SK-N-SH treated with all-trans-retinoic acid at 6 μM for 48 hours (cell line): Measurements from ENCODE around the gene TXNRD3.

Experiments used
- ATAC-seq: fragments of 200-7000 bp; cut with Tn5 transposase; 3 replicates; pipeline ENCODE4 v1.9.1; 2020; ENCODE audit warnings: mild to moderate bottlenecking, moderate library complexity
- ARNTL ChIP-seq: fragments of 450-650 bp; formaldehyde crosslinking; IDR thresholded peaks from 2 replicates; pipeline ENCODE4 v1.5.0; 2020; ENCODE audit warnings: low read depth, mild to moderate bottlenecking, moderate library complexity, borderline replicate concordance
- BACH2 ChIP-seq: fragments of 250-450 bp; sonication (Bioruptor Pico); IDR thresholded peaks from 2 replicates; pipeline ENCODE4 v1.9.0; 2021; ENCODE audit warnings: mild to moderate bottlenecking, borderline replicate concordance
- ESRRG ChIP-seq: fragments of 250-450 bp; sonication (Bioruptor Pico); IDR thresholded peaks from 2 replicates; pipeline ENCODE4 v1.6.1; 2021; ENCODE audit warnings: mild to moderate bottlenecking
- GLIS3 ChIP-seq: fragments of 250-450 bp; sonication (Bioruptor Pico); IDR thresholded peaks from 2 replicates; pipeline ENCODE4 v1.5.0; 2020; ENCODE audit warnings: mild to moderate bottlenecking, moderate library complexity
- ISL1 ChIP-seq: fragments of 250-450 bp; sonication (Bioruptor Pico); IDR thresholded peaks from 2 replicates; pipeline ENCODE4 v2.1.2; 2022; ENCODE audit warnings: mild to moderate bottlenecking, moderate library complexity
- OSR1 ChIP-seq: fragments of 250-450 bp; sonication (Bioruptor Pico); IDR thresholded peaks from 2 replicates; pipeline ENCODE4 v1.8.0; 2022; ENCODE audit warnings: moderate library complexity, mild to moderate bottlenecking, inconsistent platforms
- POU6F1 ChIP-seq: fragments of 250-450 bp; sonication (Bioruptor Pico); IDR thresholded peaks from 2 replicates; pipeline ENCODE4 v1.8.0; 2021; ENCODE audit warnings: low read depth, mild to moderate bottlenecking, moderate library complexity, borderline replicate concordance
- PPARA ChIP-seq: fragments of 250-450 bp; sonication (Bioruptor Pico); IDR thresholded peaks from 2 replicates; pipeline ENCODE4 v1.5.0; 2020; ENCODE audit warnings: mild to moderate bottlenecking, borderline replicate concordance
- RARB ChIP-seq: fragments of 250-450 bp; sonication (Bioruptor Pico); IDR thresholded peaks from 2 replicates; pipeline ENCODE4 v1.8.0; 2021; ENCODE audit warnings: mild to moderate bottlenecking, moderate library complexity
- SNAI2 ChIP-seq: fragments of 250-450 bp; sonication (Bioruptor Pico); IDR thresholded peaks from 2 replicates; pipeline ENCODE4 v1.5.0; 2020; ENCODE audit warnings: mild to moderate bottlenecking, moderate library complexity
- TCF4 ChIP-seq: fragments of 250-450 bp; sonication (Bioruptor Pico); IDR thresholded peaks from 2 replicates; pipeline ENCODE4 v1.8.0; 2021; ENCODE audit warnings: mild to moderate bottlenecking, moderate library complexity, borderline replicate concordance
- TOX ChIP-seq: fragments of 250-450 bp; sonication (Bioruptor Pico); IDR thresholded peaks from 2 replicates; pipeline ENCODE4 v1.8.0; 2021; ENCODE audit warnings: mild to moderate bottlenecking, moderate library complexity, borderline replicate concordance
- ZC3H10 ChIP-seq: fragments of 250-450 bp; sonication (Bioruptor Pico); IDR thresholded peaks from 2 replicates; pipeline ENCODE4 v1.5.1; 2021; ENCODE audit warnings: mild to moderate bottlenecking, moderate library complexity
- ZFP3 ChIP-seq: fragments of 250-450 bp; sonication (Bioruptor Pico); IDR thresholded peaks from 2 replicates; pipeline ENCODE4 v1.5.0; 2020; ENCODE audit warnings: mild to moderate bottlenecking, moderate library complexity
- ZFP30 ChIP-seq: fragments of 450-650 bp; formaldehyde crosslinking; IDR thresholded peaks from 2 replicates; pipeline ENCODE4 v1.5.0; 2022; ENCODE audit warnings: mild to moderate bottlenecking, moderate library complexity
- ZNF565 ChIP-seq: fragments of 450-650 bp; formaldehyde crosslinking; conservative IDR thresholded peaks from 2 replicates; pipeline ENCODE4 v1.5.0; 2020; ENCODE audit warnings: low read depth, mild to moderate bottlenecking, moderate library complexity
- ZNF70 ChIP-seq: fragments of 450-650 bp; formaldehyde crosslinking; IDR thresholded peaks from 2 replicates; pipeline ENCODE4 v1.5.0; 2020; ENCODE audit warnings: mild to moderate bottlenecking, moderate library complexity
- ZNF8 ChIP-seq: fragments of 450-650 bp; formaldehyde crosslinking; IDR thresholded peaks from 2 replicates; pipeline ENCODE4 v1.5.0; 2020; ENCODE audit warnings: mild to moderate bottlenecking, moderate library complexity
- TF ChIP-seq, protein P1 (sequence below): fragments of 250-450 bp; sonication (Bioruptor Pico); IDR thresholded peaks from 2 replicates; pipeline ENCODE4 v1.5.1; 2020; ENCODE audit warnings: low read depth, mild to moderate bottlenecking, moderate library complexity
- TF ChIP-seq, protein P2 (sequence below): fragments of 250-450 bp; sonication (Bioruptor Pico); IDR thresholded peaks from 2 replicates; pipeline ENCODE4 v1.8.0; 2020; ENCODE audit warnings: mild to moderate bottlenecking, moderate library complexity, borderline replicate concordance
- TF ChIP-seq, protein P3 (sequence below): fragments of 250-450 bp; sonication (Bioruptor Pico); IDR thresholded peaks from 2 replicates; pipeline ENCODE4 v1.5.0; 2020; ENCODE audit warnings: mild to moderate bottlenecking, moderate library complexity
- TF ChIP-seq, protein P4 (sequence below): fragments of 250-450 bp; sonication (Bioruptor Pico); IDR thresholded peaks from 2 replicates; pipeline ENCODE4 v1.5.1; 2021; ENCODE audit warnings: mild to moderate bottlenecking, moderate library complexity

The TXNRD3 gene

GRCh38 chr3:126644615-126645014, 10.3 kb downstream of the TXNRD3 start:
- no peak for ATAC-seq

DNA sequence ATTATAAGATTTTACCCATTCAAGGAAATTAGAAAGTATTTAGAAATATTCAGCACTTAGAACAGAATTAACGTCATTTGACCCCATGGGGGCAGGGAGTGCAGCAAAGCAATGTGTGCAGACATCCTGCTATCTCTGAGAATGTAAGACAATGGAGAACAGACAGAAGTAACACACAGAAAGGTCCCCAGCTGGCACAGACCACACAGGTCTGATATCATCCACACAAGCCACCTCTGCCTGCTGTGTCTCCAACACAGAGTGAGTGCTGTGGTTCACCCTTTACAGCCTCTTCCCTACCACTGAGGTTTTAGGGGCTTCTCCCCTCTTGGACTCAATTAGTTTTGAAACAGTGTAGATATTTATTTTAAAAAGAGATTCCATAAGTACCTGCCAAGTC, 16.1 kb downstream of the TXNRD3 start:
- no peak for ATAC-seq
- TF ChIP-seq TOX (CRISPR knock-in tag) (no peak), ZNF8 (no peak), PPARA (CRISPR knock-in tag) (no peak), OSR1 (CRISPR knock-in tag) (no peak), ISL1 (CRISPR knock-in tag) (no peak), POU6F1 (CRISPR knock-in tag) (no peak), TCF4 (no peak), RARB (no peak), GLIS3 (no peak), ZFP30 (CRISPR knock-in tag) (no peak)
- TF ChIP-seq, protein P1, sequence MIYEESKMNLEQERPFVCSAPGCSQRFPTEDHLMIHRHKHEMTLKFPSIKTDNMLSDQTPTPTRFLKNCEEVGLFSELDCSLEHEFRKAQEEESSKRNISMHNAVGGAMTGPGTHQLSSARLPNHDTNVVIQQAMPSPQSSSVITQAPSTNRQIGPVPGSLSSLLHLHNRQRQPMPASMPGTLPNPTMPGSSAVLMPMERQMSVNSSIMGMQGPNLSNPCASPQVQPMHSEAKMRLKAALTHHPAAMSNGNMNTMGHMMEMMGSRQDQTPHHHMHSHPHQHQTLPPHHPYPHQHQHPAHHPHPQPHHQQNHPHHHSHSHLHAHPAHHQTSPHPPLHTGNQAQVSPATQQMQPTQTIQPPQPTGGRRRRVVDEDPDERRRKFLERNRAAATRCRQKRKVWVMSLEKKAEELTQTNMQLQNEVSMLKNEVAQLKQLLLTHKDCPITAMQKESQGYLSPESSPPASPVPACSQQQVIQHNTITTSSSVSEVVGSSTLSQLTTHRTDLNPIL (CRISPR knock-in tag), result no peak
- TF ChIP-seq, protein P2, sequence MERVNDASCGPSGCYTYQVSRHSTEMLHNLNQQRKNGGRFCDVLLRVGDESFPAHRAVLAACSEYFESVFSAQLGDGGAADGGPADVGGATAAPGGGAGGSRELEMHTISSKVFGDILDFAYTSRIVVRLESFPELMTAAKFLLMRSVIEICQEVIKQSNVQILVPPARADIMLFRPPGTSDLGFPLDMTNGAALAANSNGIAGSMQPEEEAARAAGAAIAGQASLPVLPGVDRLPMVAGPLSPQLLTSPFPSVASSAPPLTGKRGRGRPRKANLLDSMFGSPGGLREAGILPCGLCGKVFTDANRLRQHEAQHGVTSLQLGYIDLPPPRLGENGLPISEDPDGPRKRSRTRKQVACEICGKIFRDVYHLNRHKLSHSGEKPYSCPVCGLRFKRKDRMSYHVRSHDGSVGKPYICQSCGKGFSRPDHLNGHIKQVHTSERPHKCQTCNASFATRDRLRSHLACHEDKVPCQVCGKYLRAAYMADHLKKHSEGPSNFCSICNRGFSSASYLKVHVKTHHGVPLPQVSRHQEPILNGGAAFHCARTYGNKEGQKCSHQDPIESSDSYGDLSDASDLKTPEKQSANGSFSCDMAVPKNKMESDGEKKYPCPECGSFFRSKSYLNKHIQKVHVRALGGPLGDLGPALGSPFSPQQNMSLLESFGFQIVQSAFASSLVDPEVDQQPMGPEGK (CRISPR knock-in tag), result no peak

More at GRCh38 chr3:126644615-126645014, 10.3 kb downstream of the TXNRD3 start:
- no peak for TF ChIP-seq OSR1 (CRISPR knock-in tag)
- TF ChIP-seq SNAI2, result no peak
- TF ChIP-seq TOX (CRISPR knock-in tag), result no peak
- TF ChIP-seq ZFP3 (CRISPR knock-in tag), result no peak
- no peak for TF ChIP-seq ARNTL (CRISPR knock-in tag)
- no peak for TF ChIP-seq ZNF565
- no peak for TF ChIP-seq GLIS3
- no peak for TF ChIP-seq PPARA (CRISPR knock-in tag)
- TF ChIP-seq, protein P3, sequence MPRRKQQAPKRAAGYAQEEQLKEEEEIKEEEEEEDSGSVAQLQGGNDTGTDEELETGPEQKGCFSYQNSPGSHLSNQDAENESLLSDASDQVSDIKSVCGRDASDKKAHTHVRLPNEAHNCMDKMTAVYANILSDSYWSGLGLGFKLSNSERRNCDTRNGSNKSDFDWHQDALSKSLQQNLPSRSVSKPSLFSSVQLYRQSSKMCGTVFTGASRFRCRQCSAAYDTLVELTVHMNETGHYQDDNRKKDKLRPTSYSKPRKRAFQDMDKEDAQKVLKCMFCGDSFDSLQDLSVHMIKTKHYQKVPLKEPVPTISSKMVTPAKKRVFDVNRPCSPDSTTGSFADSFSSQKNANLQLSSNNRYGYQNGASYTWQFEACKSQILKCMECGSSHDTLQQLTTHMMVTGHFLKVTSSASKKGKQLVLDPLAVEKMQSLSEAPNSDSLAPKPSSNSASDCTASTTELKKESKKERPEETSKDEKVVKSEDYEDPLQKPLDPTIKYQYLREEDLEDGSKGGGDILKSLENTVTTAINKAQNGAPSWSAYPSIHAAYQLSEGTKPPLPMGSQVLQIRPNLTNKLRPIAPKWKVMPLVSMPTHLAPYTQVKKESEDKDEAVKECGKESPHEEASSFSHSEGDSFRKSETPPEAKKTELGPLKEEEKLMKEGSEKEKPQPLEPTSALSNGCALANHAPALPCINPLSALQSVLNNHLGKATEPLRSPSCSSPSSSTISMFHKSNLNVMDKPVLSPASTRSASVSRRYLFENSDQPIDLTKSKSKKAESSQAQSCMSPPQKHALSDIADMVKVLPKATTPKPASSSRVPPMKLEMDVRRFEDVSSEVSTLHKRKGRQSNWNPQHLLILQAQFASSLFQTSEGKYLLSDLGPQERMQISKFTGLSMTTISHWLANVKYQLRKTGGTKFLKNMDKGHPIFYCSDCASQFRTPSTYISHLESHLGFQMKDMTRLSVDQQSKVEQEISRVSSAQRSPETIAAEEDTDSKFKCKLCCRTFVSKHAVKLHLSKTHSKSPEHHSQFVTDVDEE (CRISPR knock-in tag), result no peak
- no peak for TF ChIP-seq RARB
- no peak for TF ChIP-seq ISL1 (CRISPR knock-in tag)
- TF ChIP-seq, protein P4, sequence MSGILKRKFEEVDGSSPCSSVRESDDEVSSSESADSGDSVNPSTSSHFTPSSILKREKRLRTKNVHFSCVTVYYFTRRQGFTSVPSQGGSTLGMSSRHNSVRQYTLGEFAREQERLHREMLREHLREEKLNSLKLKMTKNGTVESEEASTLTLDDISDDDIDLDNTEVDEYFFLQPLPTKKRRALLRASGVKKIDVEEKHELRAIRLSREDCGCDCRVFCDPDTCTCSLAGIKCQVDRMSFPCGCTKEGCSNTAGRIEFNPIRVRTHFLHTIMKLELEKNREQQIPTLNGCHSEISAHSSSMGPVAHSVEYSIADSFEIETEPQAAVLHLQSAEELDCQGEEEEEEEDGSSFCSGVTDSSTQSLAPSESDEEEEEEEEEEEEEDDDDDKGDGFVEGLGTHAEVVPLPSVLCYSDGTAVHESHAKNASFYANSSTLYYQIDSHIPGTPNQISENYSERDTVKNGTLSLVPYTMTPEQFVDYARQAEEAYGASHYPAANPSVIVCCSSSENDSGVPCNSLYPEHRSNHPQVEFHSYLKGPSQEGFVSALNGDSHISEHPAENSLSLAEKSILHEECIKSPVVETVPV (CRISPR knock-in tag), result no peak
- no peak for TF ChIP-seq ZNF70 (CRISPR knock-in tag)
- no peak for TF ChIP-seq POU6F1 (CRISPR knock-in tag)
- TF ChIP-seq ZC3H10 (CRISPR knock-in tag), result no peak
- TF ChIP-seq, protein P2 (CRISPR knock-in tag), result no peak
- TF ChIP-seq ESRRG (CRISPR knock-in tag), result no peak
- TF ChIP-seq BACH2 (CRISPR knock-in tag), result no peak
- TF ChIP-seq TCF4, result no peak
- TF ChIP-seq, protein P1 (CRISPR knock-in tag), result no peak
